Neural cell (in vitro differentiated cells): ENCODE results near the gene CDH3.

Experiments
- CTCF ChIP-seq: fragments of 450-650 bp; IDR thresholded peaks from 2 replicates; pipeline ENCODE4 v1.5.1; 2014; ENCODE audit warnings: antibody characterized with exemption, mild to moderate bottlenecking, moderate library complexity; ENCODE audit not compliant: poor library complexity, severe bottlenecking
- EP300 ChIP-seq: fragments of 450-650 bp; conservative IDR thresholded peaks from 2 replicates; pipeline ENCODE4 v1.6.1; 2014; ENCODE audit warnings: antibody characterized with exemption, mild to moderate bottlenecking, moderate library complexity; ENCODE audit not compliant: poor library complexity, severe bottlenecking
- POLR2AphosphoS5 ChIP-seq: IDR thresholded peaks from 2 replicates; pipeline ENCODE4 v1.6.1; 2012
- TAF1 ChIP-seq: IDR thresholded peaks from 2 replicates; pipeline ENCODE4 v1.6.1; 2012; ENCODE audit warnings: low read depth

DNA sequence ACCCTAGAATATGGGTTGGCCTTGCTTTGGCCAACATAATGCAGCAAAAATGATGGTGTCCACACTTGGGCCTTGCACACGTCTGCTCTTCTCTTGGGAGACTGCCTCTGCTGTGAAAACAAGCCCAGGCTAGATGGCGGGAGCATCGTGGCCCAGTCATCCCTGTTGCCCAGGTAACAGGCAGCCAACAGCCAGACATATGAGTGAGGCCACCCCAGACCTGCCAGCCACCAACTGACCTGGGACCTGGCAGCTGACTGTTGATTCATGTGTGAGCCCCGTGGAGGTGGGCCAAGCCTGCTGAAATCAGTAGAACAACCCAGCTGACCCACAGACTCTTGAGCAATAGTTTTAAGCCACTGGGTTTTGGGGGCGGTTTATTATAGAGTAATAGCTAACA lies 39.4 kb upstream of the CDH3 start:
- TF ChIP-seq TAF1 (no peak), POLR2AphosphoS5 (no peak), CTCF (no peak), EP300 (no peak)
